ENCODE data around the gene LRRC58. TPM values are rescaled to one million over a fixed set of nuclear protein-coding genes. Genes with fewer than 3 reads are reported as not detected.

LRRC58 gene
- total RNA-seq, 2 donors from 2014 or later, result 20.2 to 21.8 TPM

- Histone ChIP-seq H3K36me3 (replicated peaks in 1 of 2; ENCODE audit: insufficient read depth in 1 of 2, low read depth in 2 of 2) (no peaks in the 10 kb centered on the region), H3K4me1 (peaks cover 30% of the 10 kb centered on the region), H3K4me3 (peak overlapping the region; percentile 70 to 82), H3K27me3 (no peaks in the 10 kb centered on the region), H3K27ac (peak overlapping the region; percentile 74 to 94 (median 90)), H3K9me3 (no peaks in the 10 kb centered on the region)
- 0 to 1% methylated on average over 19 to 41 of the region's 41 CpGs for WGBS, 2 donors
- DNase-seq (no peak), ATAC-seq (no peak)
- TF ChIP-seq POLR2A (IDR thresholded peaks at IDR 0.05) (no peak), CTCF (IDR thresholded peaks at IDR 0.05) (no peak)
- intact Hi-C loops (cut with DNase I), result no loop called here
These were observed 826 bp downstream of the LRRC58 start for GRCh38 chr3:120348065-120348990.

GRCh38 chr3:120344349-120344748 is 4.8 kb downstream of the LRRC58 start:
- no peak for DNase-seq
- intact Hi-C loops (cut with DNase I), result no loop called here
- peaks cover 34% of the 10 kb centered on the region for H3K4me1 ChIP-seq

GRCh38 chr3:120341658-120342346 is 7.4 kb downstream of the LRRC58 start:
- ATAC-seq, result no peak
- DNase-seq, result no peak

More at GRCh38 chr3:120344349-120344748, 4.8 kb downstream of the LRRC58 start:
- Histone ChIP-seq H3K27ac (no peak overlapping the region), H3K36me3 (replicated peaks in 1 of 2; ENCODE audit: insufficient read depth in 1 of 2, low read depth in 2 of 2) (no peaks in the 10 kb centered on the region), H3K27me3 (no peaks in the 10 kb centered on the region), H3K9me3 (no peaks in the 10 kb centered on the region), H3K4me3 (no peak overlapping the region)
- TF ChIP-seq POLR2A (IDR thresholded peaks at IDR 0.05), result no peak
- no peak for TF ChIP-seq CTCF (IDR thresholded peaks at IDR 0.05)
- ATAC-seq, result no peak
- 69 to 80% methylated on average over 1 of the region's 1 CpG for WGBS, 2 donors

GRCh38 chr3:120339362-120339761 is 9.8 kb downstream of the LRRC58 start:
- WGBS, 2 donors, result 96 to 97% methylated on average over 3 of the region's 3 CpGs
- Histone ChIP-seq H3K9me3 (no peaks in the 10 kb centered on the region), H3K4me3 (no peak overlapping the region), H3K27me3 (no peaks in the 10 kb centered on the region), H3K4me1 (peaks cover 8% of the 10 kb centered on the region), H3K27ac (no peak overlapping the region), H3K36me3 (replicated peaks in 1 of 2; ENCODE audit: insufficient read depth in 1 of 2, low read depth in 2 of 2) (peaks cover 0 to 3% of the 10 kb centered on the region in 2 donors)
- DNase-seq, result no peak
- intact Hi-C loops (cut with DNase I), result no loop called here
- ATAC-seq, result no peak
- no peak for TF ChIP-seq CTCF (IDR thresholded peaks at IDR 0.05)

More at GRCh38 chr3:120341658-120342346, 7.4 kb downstream of the LRRC58 start:
- peaks cover 25% of the 10 kb centered on the region for H3K4me1 ChIP-seq
- no peak overlapping the region for H3K27ac ChIP-seq
- no peaks in the 10 kb centered on the region for H3K27me3 ChIP-seq
- no peaks in the 10 kb centered on the region for H3K36me3 ChIP-seq (replicated peaks in 1 of 2; ENCODE audit: insufficient read depth in 1 of 2, low read depth in 2 of 2)
- no peaks in the 10 kb centered on the region for H3K9me3 ChIP-seq
- WGBS, 2 donors, result 92 to 100% methylated on average over 2 to 7 of the region's 8 CpGs
- TF ChIP-seq POLR2A (IDR thresholded peaks at IDR 0.05) (no peak), CTCF (IDR thresholded peaks at IDR 0.05) (no peak)
- H3K4me3 ChIP-seq, result no peak overlapping the region
- intact Hi-C loops (cut with DNase I), result no loop called here
